HG03095 (cell line): ENCODE results near the gene ANKFN1.

Experiments
- ATAC-seq: cut with Tn5 transposase; IDR thresholded peaks from one replicate; pipeline ENCODE4 v1.9.1; 2021; ENCODE audit warnings: moderate library complexity; ENCODE audit not compliant: unreplicated experiment

The ANKFN1 gene

DNA sequence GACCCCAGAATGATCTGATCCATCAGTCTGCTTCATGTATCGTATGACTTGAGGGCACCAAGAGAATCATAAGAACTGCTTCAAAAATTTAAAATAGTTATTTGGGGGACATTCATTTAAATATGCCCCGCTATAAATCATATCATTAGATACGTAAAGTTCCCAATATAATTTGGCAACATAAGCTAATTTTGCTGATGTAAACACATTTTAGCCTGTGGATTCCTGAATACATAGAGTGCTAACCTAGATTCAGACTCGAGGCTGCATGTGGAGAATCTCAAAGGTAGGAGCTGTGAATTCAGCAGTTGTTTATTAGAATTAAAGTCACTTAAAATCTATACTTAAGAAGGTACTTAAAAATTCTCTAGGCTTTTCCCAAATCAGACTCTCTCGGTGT lies 24.9 kb downstream of the ANKFN1 start:
- ATAC-seq = no peak

DNA sequence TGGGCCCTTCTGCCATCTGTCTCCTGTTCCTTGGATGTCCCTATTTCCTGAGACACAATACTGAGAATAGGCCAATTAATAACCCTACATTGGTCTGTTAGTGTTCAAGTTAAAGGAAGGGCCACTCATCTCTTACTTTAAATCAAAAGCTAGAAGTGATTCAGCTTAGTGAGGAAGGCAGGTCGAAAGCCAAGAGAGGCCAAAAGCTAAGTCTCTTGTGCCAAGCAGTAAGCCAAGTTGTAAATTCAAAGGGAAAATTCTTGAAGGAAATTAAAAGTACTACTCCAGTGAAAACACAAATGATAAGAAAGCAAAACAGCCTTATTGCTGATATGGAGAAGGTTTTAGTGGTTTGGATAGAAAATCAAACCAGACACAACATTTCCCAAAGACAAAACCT lies 28.8 kb downstream of the ANKFN1 start:
- no peak for ATAC-seq

- no peak for ATAC-seq
Measured at GRCh38 chr17:56184650-56185049, 31.4 kb downstream of the ANKFN1 start.

GRCh38 chr17:56185491-56186221 lies 32.4 kb downstream of the ANKFN1 start:
- no peak for ATAC-seq

GRCh38 chr17:56186222-56186786 lies 33.0 kb downstream of the ANKFN1 start:
- no peak for ATAC-seq

- ATAC-seq = no peak
Measured at GRCh38 chr17:56203430-56203829, 50.2 kb downstream of the ANKFN1 start.

- ATAC-seq = no peak
Measured at GRCh38 chr17:56206351-56206750, 53.1 kb downstream of the ANKFN1 start.

DNA sequence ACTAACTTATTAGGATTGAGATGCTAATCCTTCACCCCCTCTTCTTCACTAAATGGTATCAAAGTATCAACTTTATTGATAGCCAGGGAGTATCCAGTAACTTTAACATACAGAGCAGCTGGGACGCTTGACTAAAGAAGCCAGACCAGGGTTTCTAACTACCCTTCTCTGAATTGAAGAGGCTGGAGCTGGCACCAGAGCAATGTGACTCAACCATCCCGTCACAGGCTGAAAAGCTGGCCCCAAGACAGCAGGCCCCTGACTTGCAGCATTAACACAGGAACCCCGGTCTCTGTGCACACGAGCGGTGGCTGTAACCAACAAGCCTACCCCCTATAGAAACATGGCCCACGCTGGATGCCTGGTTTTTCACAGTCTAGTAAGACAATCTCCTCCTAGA lies 59.8 kb downstream of the ANKFN1 start:
- ATAC-seq = no peak

DNA sequence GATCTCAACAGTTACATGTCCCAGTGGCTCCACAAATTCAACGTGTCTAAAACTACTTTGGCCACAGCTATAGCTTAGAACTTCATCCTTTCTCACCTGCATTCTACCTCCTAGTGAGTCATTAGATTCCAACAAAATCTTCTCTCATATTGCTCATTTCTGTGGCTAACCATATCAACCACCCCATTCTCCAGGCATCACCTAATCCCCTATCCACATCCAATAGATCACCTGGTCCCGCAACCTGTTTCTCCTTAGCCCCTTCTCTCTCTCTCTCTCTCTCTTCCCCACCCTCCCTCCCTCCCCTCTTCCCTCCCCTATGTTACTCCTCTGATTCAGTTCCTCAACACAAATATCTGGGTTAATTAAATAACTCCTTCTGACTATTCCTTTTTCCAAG lies 64.6 kb downstream of the ANKFN1 start:
- no peak for ATAC-seq

DNA sequence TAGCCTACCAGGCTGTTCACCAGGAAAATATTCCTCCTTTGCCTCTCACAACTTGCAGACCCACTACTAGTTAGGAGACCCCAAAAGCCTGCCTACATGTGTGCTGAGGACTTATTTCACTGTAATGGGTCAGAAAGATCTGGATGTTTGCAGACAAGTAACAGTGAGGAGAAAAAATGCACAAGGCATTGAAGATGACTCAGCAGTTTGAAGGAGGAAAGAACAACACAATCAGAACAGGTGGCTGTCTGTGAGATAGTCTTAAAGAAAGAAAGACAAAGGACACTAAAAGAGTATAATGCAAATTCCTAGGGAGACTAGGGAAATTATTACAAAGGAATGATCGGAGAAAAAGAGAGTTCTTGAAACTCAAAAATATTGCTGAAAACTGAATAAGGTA lies 69.0 kb downstream of the ANKFN1 start:
- no peak for ATAC-seq

DNA sequence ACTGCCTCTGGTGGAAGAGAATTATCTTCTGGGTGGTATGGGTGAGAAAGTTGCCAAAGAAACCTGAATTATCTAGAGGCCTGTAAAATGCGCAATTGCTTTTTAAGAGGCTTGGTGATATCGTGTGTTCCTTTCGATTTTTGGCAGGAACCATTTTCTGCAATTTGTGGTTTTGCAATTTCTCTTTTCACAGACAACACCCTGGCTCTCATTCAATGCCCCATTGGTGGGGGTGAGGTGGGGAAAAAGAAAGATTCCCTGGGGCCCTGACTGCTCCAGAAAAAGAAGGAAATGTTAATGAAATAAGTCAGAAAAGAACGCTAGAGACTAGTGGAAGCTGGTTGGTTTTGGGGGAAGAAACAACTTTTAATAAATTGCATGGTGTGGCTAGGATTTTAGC lies 77.4 kb downstream of the ANKFN1 start:
- ATAC-seq = no peak

DNA sequence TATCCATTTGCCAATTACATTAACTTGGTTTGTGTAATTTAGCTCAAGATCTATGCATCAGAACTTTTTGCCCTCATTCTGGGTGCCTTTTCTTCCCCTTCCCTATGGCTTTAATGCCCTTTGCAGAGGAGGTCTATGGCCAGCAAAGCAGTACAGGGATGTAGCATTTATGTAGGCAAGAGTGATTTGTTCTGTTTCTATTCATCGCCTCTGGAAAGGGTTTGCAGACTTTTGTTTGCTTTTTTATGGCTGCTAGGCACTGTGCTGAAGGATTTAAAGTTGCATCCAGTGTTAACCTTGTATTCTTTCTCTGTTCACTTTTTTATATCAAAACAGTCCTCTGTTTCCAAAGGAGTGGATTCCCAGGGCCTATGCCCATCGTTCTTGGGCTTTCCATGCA lies 78.0 kb downstream of the ANKFN1 start:
- no peak for ATAC-seq

DNA sequence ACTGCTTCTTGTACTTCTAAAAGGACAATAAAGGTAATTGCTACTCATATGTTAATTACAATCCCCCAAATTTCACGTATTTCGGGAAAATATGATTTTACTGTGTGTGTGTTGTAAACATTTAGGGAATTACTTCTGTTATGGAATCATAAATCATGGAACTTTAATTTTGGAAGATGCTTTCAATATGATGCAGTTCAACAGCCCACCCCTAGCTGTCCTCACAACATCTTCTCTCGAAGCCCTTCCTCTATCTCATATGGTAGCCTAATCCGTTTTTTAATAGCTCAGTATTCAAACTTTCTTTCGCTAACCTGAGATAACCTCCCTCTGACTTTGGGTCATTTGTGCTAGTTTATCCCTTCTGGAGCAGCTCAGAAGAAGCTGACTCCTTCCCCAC lies 78.4 kb downstream of the ANKFN1 start:
- no peak for ATAC-seq

GRCh38 chr17:56244268-56244890 lies 91.1 kb downstream of the ANKFN1 start:
- ATAC-seq = no peak

DNA sequence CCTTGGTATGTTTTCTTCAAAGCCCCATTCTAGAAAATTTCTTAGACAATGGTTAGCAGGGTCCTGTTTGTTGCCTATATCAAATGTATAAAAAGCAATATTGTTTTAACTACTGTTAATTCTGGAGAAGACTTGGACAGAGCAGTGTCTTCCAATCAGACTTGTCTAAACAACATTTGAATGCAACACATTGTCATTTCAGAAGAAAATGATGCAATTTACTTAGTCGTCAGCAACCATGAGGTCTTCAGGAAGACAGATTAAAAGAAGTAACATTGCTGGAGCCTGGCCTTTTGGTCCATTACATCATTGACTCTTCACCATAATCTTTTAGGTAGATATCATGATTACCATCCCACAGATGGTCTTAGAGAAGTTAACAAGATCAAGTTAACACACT lies 94.5 kb downstream of the ANKFN1 start:
- ATAC-seq = no peak

- no peak for ATAC-seq
Measured at GRCh38 chr17:56257075-56257474, 103.8 kb downstream of the ANKFN1 start.

- ATAC-seq = no peak
Measured at GRCh38 chr17:56260376-56261002, 107.2 kb downstream of the ANKFN1 start.

- ATAC-seq = no peak
Measured at GRCh38 chr17:56262803-56263202, 109.5 kb downstream of the ANKFN1 start.

- ATAC-seq = no peak
Measured at GRCh38 chr17:56269556-56270389, 116.5 kb downstream of the ANKFN1 start.

DNA sequence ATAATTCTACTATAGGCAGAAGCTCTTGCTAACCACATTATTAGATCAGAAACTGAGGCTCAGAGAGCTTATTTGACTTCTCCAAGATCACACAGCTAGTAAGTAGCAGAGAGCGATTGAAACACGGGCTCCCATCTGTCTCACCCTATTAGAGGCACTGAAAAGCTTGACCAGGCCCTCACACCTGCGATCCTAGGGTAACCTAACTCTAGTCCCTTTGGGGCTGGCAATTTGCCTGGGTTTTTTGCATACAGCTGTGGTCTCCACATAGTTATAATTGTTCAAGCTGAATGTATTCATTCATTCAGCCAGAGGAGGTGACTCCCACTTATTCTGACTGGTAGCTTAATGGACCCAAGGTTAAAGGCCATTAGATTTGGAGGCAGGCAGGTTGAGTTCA lies 121.2 kb downstream of the ANKFN1 start:
- no peak for ATAC-seq

DNA sequence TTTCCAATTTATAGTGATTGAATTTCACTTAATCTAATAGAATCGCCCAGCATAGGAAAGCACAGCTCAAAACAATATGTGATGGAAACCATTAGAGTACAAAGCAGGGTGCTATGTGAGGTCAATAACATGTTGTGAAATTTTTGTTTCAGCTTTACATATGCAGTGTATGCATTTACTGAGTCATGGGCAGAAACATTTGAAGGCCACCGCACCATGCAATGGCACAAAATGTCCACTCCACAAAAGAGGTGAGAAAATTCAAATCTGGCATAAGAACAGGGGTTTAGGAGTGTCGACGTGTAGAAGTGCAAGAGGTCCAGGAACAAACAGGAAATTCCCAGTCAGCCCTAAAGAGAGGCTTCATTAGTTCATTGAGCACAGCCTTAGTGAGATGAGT lies 131.2 kb downstream of the ANKFN1 start:
- no peak for ATAC-seq
